Melanocyte of skin (primary cell): ENCODE measurements around the gene SLC7A4. TPM values are rescaled to one million over a fixed set of nuclear protein-coding genes. Genes with fewer than 3 reads are reported as not detected.

Experiments used
- small RNA-seq, 2 donors: library from RNA; depleted of rRNA; stranded (forward); fragments of <200 nt; gene quantifications; one replicate each; pipeline ENCODE3, GENCODE V24; 2012
- total RNA-seq, 2 donors: library from RNA; depleted of rRNA; stranded (reverse); fragments of >200 nt; gene quantifications; 2 replicates each; pipeline ENCODE4 v1.2.3, GENCODE V29; 2012

Gene SLC7A4
- total RNA-seq: 1 to 10 TPM; 2.8 to 4.3 TPM

GRCh38 chr22:21032037-21032867 lies at the start of gene SLC7A4:
TSS of gene SLC7A4 (minus strand) at chr22:21032561. CDS start at chr22:21031812, 749 bp downstream.

DNA sequence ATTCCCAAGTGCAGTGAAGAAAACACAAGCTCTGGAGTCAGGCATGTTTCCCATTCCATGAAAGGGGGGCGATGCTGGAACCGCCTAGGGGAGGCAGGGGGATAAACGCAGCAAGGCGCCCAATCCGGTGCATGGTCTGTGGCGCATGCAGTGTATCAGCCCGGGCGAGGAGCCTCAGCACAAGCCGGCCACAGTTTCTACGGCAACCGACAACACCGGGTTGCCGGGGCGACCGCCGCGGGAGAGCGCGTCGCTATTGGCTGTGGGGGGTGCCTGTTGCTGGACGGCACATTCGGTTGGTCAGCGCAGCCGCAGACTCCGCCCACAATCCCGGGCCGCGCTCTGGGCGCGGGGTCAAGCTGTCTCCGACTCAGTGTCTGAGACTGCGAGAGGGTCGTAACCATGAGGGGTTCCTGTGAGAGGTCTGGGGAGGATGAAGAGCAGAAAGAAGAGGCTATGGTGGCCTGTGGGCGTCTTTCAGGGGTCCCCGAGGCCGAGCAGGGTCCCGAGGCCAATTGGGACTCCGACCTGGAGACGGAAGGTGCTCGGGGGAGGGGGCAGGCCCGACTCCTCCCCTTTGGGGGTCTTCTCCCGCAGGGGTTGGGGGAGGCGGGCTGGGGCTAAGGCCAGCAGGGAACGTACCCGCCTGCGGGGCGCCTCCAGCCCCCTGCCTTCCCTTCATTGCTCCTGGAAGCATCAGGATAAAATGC lies 13.4 kb upstream of the SLC7A4 start, which contains the start of gene LRRC74B:
Gene LRRC74B (plus strand): TSS at position 362 of the 710 bp plus-strand sequence. CDS start 41 bp downstream, at position 403.

DNA sequence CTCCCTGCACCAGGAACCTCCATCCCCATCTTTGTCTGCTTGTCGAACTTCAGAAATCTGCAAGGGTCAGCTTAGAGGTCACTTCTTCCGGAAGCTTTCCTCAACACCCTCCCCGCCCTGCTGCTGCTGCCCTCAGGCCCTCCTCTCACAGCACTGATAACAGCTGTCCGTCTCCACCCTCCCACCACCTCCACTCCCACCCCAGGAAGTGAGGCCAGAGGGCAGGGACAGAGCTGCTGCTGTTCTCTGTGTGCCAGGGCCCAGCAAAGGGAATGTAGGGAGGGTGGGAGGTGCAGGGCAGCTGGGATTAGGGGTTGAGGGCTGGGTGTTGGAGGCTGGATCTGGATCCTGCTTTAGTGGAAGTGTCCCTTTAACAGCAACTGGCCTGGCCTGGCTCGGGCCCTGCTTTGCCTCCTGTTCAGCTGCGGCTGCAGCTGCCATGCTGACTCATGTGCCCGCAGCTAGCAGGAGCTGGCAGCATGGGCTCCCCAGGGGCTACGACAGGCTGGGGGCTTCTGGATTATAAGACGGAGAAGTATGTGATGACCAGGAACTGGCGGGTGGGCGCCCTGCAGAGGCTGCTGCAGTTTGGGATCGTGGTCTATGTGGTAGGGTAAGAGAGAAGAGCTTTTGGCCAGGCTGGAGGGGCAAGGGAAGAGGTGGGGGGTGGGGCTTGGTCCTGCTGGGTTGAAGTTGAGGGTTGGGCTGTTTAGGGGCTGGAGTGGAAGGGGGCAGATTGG lies 17.5 kb downstream of the SLC7A4 start, which contains the start of gene P2RX6:
Gene P2RX6 (plus strand): TSS at position 440 of the 740 bp plus-strand sequence. CDS start 10 bp downstream, at position 450.

DNA sequence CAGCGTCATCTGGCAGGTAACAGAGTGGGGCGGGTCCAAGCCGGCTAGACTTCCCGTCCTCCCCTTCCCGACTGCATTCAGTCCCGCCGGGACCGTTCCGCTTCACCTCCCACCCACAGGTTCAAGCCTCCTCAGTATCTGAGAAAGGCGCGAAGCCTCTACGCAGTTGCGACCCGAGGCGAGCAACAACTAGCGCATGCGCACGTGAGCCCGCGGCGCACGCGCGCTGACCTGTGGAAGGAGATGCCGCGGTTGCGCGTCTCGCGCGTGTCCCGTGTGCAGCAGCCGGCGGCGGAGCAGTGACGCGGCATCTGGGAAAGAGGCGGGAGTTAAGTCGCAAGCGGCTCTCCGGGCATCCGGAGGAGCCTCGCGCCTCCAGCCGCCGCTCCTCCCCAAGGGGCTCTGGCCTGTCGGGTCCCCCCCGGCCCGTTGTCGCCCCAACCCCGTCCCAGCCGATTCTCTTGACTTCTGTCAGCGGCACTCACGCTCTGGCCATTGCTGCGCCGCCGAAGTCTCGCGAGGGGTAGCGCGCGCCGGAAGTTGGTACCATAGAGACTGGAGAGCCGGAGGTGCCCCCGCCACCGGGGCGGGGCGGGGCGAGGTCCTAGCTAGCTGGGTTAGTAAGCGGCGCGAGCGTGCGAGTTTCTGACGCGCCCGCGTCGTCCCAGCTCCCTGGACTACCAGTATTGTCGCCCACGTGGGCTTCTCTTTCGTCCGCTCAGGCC lies 30.6 kb downstream of the SLC7A4 start, which contains the start of gene THAP7:
Gene THAP7 (minus strand): TSS at position 518 of the 725 bp plus-strand sequence. CDS start 207 bp downstream, at position 311.

DNA sequence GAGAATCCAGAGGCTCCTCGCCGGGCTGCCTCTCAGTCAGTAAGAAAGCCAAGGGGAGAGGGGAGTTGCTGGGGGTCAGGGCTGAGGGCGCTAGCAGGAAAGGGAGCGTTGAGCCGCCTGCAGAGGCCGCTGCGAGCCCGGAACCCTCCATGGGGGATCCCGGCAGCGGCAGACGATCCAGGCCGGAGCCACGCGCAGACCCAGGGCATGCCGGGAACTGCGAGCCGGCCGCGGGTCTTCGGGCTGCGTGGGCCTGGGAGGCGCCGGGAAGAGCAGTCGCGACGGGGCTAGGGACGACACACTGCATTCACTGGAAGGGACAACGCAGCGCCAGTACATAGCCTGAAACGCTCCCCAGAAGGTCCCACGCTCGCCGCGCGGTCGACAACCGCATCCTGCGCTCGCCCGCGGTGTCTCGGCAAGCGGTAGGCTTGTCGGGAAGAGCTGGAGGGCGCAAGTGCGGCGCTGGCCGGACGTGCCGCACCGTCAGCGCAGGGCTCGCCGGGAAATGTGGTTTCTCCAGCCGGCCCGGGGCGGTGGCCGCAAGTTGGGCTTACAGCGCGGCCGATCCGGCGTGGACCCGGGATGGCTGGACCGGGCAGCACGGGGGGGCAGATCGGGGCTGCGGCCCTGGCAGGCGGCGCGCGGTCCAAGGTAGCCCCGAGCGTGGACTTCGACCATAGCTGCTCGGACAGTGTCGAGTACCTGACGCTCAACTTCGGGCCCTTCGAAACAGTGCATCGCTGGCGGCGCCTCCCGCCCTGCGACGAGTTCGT lies 50.4 kb downstream of the SLC7A4 start, which contains the start of gene LZTR1:
Gene LZTR1 (plus strand): TSS at position 511 of the 776 bp plus-strand sequence. CDS start 75 bp downstream, at position 586.

Small RNA genes lying within 50 kb of the gene (small RNA-seq; reads per million reads assigned to genes)
- gene MIR649: 0 reads per million in 2 donors

Other genes with a start within 250 kb of the SLC7A4 start
- 10 to 100 TPM; 54.9 to 56.1 TPM for gene PI4KA, start 173.8 kb downstream of the SLC7A4 start, total RNA-seq
- 10 to 100 TPM; 12.4 to 14.7 TPM for gene SNAP29, start 173.6 kb downstream of the SLC7A4 start, total RNA-seq
- 10 to 100 TPM; 30.3 to 47.6 TPM for gene CRKL, start 115.2 kb downstream of the SLC7A4 start, total RNA-seq
- 1 to 10 TPM; 1.7 to 2.3 TPM for gene AIFM3, start 65.3 kb downstream of the SLC7A4 start, total RNA-seq
- 10 to 100 TPM; 47.0 to 63.3 TPM for gene LZTR1, start 50.3 kb downstream of the SLC7A4 start, total RNA-seq
- gene THAP7, start 30.4 kb downstream of the SLC7A4 start, total RNA-seq: 10 to 100 TPM; 31.0 to 32.6 TPM
- 1 to 10 TPM; 3.7 to 3.8 TPM for gene P2RX6, start 17.4 kb downstream of the SLC7A4 start, total RNA-seq
- under 1 TPM in 1 of 2 donors, not detected in 1; under 0.01 TPM for gene LRRC74B, start 13.4 kb upstream of the SLC7A4 start, total RNA-seq